Stimulated activated CD4-positive, alpha-beta T cell treated with anti-CD3 and anti-CD28 coated beads, TNF-alpha, amount 100 ng/mL, for 4 hours (primary cell): ENCODE data around the gene PLA2G5.

Experiments used
- DNase-seq, 3 experiments: peaks; one replicate each; pipeline ENCODE4 v3.0.0-alpha.2; 2020; ENCODE audit warnings: low read depth in 3 of 3

PLA2G5 gene

GRCh38 chr1:20068722-20069121 lies 1.3 kb upstream of the PLA2G5 start:
- DNase-seq: no peak

DNA sequence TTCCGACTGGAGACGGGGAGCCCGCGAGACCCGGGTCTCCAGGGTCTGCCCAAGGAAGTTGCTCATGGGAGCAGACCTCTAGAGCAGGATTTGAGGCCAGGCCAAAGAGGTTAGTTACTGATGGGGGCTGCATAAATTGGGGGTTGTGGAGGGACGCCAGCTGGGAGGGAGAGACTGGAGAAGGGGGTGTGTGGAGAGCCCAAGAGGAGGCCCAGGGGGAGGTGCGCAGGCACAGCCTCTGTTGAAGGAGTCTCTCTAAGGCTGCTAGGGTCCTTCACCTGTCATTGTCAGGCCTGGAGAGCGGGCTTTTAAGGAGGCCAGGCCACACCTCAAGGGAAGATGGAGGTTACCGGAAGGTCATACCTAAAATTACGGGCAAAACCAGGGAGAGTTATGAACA lies 363 bp downstream of the PLA2G5 start:
- no peak for DNase-seq

DNA sequence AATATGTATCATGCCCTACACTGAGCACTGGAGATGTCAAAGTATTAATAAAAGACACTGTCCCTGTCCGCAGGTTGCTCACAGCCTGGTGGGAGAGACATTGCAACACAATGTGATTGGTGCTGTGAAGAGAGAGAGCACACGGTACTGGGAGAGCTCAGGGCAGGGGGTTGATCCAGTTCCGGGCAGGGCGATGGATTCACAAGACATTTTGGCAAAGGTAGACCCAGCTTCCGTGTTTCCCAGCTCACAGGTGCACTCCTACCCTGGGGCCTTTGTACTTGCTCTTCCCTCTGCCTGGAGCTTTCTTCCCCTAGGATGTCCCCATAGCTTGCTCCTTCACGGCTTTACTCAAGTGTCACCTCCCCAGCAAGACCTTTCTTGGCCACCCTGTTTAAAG lies 1.4 kb downstream of the PLA2G5 start:
- no peak for DNase-seq

DNA sequence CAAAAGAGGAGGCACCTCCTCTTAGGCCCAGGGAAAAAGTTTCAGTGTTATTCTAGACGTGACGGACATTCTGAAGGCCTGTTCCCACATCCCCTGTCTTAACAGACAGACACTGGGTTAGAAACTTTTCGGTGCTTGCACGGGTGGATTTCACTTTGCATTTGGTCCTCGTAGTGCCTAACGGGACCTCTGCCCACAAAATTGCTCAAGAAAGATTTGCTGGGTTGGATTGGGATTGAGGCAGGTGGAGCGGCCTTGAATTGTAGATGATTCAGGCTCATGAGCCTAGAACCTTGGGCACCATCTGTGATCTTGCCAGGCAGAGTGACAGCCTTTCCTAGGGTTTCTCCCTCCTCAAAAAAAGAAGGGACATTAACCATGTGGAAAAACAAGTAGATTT lies 2.8 kb downstream of the PLA2G5 start:
- no peak for DNase-seq

GRCh38 chr1:20073256-20073655 lies 3.3 kb downstream of the PLA2G5 start:
- DNase-seq: no peak

DNA sequence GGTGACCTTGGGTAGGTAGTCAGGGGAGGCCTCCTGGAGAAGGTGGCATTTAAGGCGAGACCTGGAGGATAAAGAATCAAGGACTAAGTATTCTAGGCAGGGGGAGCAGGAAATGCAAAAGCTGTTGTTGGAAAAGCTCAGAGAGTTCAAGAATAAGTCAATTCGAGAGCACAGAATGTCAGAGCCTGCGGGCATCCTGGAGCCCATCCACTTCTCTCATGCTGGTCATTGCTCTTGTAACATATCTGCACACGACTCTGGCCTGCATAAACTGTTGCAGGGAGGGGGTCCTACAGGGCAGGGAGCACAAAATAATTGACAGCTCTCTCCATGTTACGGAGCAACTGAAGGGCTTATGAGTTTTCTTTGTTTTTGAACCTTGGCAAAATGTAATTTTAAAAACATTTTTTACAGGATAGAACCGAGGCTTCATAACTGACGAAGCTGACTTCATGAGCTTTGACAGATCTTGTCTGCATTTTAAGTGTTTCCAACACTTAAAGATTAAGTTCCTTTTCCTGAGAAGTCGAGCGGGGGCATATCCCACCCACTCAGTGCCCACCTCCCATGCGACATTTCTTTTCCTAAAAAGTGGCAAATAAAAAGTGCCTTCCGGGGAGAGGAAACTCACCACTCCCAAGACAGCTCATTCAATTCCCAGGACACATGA lies 4.2 kb downstream of the PLA2G5 start:
- DNase-seq: no peak

DNA sequence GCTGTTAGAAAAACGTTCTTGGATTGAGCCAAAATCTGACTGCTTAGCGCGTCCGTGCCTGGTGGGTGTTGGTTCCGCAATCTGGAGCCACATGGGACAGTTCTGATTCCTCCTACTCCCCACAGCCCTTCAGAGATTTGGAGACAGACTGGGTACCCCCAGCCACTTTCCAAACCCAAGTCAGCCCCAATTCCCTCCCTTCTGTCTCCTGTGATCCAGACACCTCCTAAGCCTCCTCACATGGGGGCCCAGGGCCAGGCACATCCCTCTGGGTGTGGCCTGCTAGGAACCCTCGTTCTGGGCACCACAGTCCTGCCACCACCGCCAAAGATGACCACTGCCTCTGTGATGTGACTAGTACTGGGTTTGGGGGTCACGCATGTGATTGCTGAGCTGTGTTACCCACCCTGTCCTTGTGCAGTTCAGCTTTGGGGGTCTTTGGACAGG lies 4.8 kb downstream of the PLA2G5 start:
- no peak for DNase-seq

GRCh38 chr1:20075345-20075744 lies 5.4 kb downstream of the PLA2G5 start:
- DNase-seq: no peak

DNA sequence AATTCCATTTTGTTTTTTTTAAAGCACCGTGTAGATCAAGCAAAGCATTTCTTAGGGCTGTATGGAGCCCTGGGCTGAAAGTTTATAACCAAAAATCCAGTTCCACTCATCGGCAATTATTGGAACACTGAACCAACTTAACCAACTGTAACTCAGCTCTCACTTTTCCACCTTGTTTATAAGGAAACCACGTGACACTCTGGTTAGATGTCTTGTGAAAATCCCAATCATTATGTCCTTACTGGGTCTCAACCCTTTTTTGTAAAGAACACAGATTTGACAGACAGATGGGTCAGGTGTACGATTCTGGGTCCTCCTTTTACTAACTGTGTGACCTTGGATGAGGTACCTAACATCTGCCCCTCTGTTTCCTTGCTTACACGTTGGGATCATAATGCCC lies 6.2 kb downstream of the PLA2G5 start:
- no peak for DNase-seq

DNA sequence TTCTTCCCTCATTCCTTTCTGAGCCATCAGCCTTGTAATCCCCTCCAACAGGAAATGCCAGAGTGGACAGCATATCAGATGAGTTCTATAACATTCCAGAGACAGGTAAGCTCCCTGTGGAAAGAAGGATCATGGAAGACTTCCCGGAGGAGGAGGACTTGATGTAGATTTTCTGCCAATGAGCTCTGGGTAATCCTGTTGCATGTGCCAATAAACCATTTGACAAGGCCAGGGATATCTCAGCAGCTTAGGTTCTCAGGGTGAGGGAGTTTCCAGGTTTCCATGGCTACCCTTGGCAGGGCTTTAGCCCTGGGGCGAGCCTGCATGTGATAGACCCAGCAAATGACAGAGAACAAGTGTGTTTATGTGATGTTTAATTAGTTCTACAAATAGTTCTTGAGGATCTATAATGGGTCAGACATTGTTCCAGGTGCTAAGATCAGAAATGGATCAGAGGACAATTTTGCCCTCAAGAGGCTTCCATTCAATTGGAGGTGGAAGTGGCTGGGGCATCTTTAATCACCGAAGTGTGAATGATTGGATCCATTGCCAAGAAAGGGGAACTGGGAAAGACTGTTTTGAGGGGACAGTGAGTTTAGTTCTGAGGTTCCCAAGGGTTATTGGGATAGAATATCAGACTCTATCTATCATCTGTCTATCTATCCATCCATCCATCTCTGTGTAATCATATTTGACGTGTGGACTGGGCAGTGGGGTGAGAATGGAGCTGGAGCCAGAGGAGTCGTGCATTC lies 6.9 kb downstream of the PLA2G5 start:
- no peak for DNase-seq

- no peak for DNase-seq
These were observed 8.2 kb downstream of the PLA2G5 start for GRCh38 chr1:20078171-20078651.

DNA sequence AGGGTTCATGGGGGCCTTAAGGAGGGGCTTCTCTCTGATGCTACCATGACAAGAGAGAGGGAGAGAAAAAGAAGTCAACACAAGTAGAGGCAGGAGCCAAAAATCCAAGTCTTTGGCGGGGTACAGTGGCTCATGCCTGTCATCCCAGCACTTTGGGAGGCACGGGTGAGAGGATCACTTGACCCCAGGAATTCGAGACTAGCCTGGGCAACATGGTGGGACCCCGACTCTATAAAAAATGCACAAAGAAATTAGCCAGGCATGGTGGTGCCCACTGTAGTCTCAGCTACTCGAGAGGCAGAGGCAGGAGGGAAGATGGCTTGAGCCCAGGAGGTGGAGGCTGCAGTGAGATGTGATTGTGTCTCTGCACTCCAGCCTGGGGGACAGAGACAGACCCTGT lies 8.7 kb downstream of the PLA2G5 start:
- DNase-seq: no peak

GRCh38 chr1:20079661-20080305 lies 9.8 kb downstream of the PLA2G5 start:
- DNase-seq: no peak

DNA sequence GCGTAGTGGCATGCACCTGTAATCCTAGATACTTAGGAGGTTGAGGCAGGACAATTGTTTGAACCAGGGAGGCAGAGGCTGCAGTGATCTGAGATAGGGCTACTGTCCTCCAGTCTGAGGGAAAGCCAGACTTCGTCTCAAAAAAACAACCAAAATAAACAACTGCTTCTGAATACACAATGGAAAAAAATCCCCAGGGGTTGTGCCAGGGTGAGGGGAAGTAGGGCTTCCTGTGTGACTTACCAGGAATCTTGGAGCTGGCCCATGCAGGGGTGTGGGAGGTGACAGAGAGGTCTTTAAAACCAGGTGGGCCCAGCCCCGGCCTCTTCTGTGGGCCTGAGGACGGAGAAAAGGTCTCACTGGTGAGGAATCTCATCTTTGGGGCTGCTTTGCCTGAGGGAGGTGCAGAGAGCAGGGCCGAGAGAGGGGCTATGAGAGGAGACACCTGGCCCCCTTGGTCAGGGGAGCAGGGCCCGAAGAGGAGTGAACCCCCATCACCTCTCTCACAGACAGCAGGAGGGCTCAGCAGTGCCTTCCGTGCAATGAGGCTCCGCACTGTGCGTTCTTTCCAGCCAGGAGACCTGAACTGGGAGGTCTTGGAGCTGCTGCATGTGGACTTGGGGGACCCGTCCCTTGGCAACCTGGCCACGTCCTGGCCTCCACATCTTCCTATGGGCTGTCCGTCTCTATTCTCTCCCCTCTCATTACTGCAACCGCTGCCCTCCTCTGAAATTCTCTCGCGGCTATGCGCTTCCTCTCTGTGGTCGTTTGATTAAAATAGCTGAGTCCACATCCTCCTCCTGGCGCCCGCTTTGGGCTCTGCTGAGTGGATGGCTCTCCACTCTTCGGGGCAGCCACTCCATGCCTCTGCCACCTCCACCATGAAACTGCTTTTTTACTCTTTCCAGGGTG lies 10.7 kb downstream of the PLA2G5 start:
- no peak for DNase-seq

DNA sequence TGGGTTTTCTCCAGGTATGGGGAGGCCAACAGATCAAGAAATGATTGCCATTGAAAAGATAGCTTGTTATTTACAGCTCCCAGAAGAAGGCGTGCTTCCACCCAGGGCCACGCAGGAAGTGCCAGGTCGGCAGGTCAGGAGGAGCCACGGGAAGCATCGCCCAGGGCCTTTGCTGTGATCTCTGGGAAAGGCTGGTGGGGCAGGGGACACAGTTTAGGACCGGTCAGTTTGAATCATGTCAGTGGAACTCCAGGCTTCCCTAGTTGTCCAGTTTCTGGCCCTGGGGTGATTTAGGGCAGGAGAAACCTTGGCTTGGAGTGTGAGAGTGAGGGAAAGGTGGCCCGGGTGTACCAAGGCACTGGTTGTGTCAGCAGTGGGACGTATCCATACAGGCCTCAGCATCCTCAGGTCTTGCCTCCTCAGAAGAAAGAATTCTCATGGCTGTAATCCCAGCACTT lies 11.4 kb downstream of the PLA2G5 start:
- no peak for DNase-seq

DNA sequence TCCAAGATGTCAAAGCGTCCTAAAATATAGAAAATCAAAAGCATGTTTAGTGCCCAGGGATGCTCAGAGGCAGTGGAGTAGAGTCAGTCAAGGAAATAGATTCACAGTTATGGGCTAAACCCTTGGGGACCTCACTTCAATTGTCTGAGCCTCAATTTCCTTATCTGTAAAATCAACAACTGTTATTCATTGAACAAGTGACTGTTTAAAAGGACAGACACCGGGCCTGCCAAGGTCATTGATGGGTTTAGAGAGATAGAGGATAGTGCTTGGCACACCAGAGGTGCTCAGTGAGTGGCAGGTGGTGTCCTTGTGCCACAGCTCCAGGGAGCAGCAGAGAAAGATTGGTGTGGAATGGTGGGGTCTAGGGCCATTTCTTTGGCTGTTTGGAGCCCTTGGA lies 12.8 kb downstream of the PLA2G5 start:
- DNase-seq: no peak

DNA sequence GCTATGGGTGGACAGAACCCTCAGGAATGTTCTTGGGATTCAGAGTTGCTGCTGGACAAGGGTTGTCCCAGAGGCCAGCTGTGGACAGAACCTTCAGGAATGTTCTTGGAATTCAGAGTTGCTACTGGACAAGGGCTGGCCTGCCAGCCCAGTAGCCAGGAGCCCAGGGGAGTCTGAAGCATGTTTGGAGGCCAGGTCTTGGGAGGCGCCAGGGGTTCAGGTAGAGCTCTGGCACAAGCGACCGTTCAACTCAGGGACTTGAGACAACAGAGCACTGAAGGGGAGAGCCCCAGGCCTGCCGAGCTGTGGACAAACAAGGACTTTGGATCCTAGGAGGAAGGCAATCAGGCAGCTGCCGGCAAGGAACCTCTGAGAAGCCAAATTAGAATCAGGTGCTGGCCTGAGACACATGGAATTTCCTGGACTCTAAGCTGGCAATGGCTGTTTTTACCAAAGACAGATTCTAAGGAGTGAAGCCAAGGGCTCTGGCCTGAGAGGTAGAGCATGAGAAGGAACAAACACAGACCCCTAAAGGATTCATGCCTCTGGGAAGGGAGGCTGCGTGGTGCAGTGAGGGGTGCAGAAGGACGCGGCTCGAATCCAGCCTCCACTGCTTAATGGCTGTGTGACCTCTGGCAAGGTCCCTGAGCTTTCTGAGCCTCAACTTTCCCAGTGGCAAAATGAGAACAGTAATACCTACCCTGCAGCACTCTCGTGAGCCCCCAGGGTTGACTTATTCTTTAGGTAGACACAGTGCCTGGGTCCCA lies 13.4 kb downstream of the PLA2G5 start:
- DNase-seq: no peak

DNA sequence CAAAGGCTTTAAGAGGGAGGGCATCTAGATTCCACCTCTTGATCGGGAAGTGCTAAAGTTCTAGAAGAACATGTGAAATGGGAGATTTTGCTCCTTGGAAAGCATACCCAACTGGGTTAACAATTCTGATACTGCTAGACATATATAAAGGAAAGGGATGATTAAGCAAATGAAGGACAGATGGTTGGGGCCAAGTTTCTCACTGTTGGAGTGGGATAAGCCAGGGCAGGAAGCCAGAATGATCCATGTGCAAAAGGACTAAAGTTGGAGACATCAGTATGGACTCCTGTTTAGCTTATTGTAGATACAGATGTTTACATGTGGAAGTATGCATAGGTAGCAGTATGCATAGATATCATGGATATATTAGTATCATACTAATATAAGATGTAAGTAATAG lies 16.8 kb downstream of the PLA2G5 start:
- DNase-seq: no peak

DNA sequence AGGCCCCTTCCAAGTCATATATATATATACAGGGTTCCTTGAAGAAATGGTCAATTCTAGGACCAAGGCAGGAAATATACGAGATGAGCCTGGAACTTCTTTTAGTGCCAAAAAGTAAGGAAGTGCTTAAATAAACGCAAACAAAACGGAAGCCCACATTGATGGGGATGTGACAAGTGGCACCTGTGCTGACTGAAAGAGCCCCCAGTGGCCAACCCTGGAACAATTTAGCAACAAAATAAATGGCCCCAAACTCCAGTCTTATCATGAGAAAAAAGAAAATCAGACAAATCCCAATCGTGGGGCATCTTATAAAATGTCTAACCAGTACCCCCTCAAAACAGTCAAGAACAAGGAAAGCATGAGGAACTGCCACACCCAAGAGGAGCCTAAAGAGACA lies 17.7 kb downstream of the PLA2G5 start:
- no peak for DNase-seq

GRCh38 chr1:20089328-20090077 lies 19.5 kb downstream of the PLA2G5 start:
- DNase-seq: no peak
